HG03064 (cell line): Measurements from ENCODE around the gene TXNRD2.

ENCODE experiments used
- ATAC-seq: cut with Tn5 transposase; IDR thresholded peaks from one replicate; pipeline ENCODE4 v1.9.1; 2021; ENCODE audit warnings: low read depth; ENCODE audit not compliant: unreplicated experiment

The TXNRD2 gene

DNA sequence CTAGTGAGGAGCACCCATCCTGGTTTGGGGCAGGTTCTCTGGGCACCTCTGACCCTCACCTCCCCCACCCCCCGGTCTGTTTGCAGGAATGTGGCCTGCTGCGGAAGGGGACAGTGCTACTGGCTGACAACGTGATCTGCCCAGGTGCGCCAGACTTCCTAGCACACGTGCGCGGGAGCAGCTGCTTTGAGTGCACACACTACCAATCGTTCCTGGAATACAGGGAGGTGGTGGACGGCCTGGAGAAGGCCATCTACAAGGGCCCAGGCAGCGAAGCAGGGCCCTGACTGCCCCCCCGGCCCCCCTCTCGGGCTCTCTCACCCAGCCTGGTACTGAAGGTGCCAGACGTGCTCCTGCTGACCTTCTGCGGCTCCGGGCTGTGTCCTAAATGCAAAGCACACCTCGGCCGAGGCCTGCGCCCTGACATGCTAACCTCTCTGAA is 26.9 kb upstream of the TXNRD2 start:
- ATAC-seq = no peak

DNA sequence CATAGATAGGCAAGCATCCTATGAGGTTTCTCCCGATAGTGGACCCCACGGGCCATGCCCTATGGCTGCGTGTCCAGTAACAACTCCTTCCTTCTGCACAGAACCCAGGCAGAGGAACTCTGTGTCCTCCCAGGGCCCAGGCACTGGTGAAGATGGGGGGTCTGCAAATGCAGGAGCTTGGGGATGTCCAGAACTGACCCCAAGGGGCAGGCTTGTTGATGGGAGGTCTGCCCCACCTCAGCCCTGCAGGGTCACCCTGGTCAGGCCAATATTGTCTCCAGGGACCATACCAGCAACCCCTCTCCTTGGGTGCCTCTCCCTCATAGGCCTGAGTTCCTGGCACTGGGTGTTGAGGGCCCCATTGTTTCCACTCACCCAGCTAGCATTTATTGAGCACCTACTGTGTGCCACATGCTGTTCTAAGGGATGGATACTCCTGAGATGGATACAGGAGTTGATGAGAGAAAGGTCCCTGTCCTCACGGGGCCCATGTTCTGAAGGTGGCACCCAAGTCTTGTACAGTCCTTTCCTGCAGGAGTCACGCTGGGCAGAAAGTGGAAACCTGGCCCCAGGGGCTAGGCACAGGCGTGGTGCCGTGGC is 26.3 kb upstream of the TXNRD2 start:
- ATAC-seq = no peak

DNA sequence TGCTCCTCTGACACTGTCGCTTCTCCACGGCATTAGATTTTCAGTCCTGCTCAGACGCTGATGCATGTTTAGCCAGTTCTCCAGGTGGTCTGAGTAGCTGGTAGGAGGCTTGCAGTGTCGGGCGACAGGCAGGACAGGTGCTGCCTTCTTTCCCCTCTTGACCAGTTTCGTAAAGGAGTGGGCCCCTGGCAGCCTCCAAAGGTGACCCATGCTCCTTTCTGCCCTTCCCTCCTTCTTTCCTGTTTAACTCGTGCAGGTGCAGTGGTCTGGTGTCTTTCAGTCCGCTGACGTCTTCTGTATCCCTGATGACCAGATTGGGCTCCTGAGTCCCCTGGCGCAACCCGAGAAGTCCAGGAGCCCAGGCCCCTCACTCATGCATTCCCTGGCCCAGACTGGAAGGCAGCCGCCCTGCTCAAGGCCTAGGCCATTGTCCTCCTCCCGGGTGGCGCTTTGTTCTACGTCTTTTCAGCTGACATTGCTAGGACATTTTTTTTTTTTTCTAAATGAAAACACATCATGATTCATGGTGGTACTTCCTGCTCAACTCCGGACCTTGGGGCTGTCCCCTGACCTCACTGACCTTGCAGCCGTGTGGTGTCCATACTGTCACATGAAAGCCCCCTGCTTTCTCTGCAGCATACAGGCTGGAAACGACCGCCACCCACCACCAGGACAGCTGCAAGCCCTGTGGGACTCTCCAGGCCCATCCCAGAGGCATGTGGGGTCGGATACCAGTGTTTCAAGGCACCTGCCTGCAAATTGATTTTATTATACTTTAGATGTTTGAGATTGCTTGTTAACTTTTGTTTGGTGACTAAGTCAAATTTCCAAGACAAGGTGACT is 25.5 kb upstream of the TXNRD2 start:
- no peak for ATAC-seq

DNA sequence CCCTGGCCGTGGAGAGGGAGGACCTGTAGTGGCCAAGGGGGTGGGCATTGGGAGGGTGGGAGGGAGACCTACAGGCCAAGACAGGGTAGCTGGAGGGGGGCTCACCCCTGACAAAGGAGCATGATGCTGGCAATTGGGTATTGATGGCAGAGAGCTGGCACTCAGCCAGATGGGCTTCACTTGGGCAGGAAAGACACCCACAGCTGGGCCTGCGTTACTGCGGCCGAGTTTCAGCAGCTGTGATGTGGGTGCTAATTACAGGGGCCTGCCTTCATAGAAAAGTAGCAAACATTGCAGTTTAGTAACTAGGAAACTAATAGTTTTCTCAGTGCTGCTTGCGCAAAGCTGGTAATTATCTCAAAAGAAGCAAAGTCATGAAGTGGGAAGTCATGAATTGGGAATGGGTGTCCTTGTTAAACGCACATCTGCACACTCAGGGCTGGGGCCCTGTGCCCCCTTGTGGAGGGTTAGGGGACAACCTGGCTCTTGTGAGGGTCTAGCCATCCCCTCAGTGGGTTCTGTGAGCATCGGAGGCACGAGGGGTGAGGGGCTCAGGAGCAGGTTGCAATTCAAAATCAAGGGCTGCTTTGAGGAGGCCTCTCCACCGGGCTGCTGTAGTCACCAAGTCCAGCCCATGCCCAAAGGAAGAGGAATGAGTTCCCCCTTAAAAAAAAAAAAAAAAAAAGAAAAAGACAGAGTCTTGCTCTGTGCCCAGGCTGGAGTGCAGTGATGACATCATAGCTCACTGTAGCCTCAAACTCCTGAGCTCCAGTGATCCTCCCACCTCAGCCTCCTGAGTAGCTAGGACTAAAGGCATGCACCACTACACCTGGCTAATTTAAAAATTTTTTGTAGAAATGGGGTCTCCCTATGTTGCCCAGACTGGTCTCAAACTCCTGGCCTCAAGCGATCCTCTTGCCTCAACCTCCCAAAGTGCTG is 24.4 kb upstream of the TXNRD2 start:
- ATAC-seq = no peak

DNA sequence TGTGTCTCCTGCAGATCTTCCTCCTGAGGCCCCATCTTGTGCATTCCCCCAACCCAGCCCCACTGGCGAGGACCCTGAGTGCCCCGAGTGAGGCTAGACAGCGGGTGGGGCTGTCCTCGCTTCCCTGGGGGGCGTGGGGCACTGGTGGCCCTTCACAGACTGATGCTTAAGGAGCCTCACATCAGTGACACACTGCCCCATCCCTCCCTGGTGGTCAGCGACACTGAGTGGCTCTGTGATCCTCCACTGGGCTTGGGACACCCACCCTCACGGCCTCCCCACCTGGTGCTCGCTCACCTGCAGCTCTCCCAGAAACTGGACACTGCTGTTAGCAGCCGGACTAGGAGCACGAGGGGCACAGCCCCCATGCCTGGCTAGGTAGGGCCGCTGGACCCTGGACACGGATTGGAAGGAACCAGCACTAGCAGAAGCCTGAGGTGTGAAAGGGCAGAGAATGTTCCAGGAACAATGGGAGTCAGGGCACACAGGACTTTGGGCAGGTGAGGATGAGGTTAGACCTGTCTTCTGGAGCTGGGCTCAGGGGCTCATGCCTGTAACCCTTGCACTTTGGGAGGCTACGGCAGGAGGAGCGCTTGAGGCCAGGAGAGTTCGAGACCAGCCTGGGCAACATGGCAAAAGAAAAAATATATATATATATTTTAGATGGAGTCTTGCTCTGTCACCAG is 23.2 kb upstream of the TXNRD2 start:
- ATAC-seq = no peak

DNA sequence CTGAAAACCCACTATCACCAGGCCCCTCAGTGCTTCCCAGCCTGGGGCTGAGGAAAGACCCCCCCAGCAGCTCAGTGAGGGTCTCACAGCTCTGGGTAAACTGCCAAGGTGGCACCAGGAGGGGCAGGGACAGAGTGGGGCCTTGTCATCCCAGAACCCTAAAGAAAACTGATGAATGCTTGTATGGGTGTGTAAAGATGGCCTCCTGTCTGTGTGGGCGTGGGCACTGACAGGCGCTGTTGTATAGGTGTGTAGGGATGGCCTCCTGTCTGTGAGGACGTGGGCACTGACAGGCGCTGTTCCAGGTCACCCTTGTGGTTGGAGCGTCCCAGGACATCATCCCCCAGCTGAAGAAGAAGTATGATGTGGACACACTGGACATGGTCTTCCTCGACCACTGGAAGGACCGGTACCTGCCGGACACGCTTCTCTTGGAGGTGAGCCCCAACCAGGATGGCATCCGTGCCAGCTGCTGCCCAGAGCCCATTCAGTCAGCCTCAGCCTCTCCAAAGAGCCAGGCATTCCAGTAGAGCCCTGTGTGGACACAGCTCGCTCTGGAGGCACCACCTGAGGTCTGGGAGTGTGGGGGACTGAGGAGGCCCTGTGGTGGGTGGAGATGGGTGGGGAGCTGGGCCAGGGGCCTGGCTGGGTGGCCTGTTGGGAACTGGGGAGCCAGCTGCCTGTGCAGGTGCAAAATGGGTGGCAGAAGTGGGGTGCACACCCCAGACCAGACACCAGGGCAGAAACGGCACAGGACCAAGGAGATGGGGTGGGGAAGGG is 22.4 kb upstream of the TXNRD2 start:
- ATAC-seq = no peak

DNA sequence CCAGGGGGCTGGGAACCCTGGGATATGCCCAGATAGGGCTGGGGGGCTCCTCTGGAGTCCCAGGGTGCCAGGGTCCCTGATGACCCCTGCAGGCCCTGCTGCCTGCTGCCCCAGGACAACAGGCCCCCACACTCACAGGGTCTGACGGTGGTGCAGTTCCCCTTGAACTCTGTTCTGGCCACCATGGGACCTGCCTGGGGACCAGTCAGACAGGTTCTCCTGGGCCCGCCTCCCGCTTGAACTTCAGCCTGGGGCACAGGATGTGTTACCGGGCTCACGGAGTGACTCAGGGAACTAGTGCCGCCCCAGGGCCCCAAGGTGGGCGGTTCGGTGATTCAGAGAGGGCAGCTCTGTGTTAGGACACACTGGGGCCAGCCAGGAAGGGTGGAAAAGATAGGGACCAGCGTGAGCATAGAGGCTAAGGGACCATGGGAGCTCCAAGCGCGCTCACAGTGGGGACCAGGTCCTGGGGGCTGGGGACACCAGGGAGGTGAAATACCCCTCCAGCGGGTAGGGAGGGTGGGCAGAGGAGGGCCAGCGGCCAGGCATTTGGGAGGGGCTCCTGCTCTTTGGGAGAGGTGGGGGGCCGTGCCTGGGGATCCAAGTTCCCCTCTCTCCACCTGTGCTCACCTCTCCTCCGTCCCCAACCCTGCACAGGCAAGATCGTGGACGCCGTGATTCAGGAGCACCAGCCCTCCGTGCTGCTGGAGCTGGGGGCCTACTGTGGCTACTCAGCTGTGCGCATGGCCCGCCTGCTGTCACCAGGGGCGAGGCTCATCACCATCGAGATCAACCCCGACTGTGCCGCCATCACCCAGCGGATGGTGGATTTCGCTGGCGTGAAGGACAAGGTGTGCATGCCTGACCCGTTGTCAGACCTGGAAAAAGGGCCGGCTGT is 21.5 kb upstream of the TXNRD2 start:
- ATAC-seq = no peak

DNA sequence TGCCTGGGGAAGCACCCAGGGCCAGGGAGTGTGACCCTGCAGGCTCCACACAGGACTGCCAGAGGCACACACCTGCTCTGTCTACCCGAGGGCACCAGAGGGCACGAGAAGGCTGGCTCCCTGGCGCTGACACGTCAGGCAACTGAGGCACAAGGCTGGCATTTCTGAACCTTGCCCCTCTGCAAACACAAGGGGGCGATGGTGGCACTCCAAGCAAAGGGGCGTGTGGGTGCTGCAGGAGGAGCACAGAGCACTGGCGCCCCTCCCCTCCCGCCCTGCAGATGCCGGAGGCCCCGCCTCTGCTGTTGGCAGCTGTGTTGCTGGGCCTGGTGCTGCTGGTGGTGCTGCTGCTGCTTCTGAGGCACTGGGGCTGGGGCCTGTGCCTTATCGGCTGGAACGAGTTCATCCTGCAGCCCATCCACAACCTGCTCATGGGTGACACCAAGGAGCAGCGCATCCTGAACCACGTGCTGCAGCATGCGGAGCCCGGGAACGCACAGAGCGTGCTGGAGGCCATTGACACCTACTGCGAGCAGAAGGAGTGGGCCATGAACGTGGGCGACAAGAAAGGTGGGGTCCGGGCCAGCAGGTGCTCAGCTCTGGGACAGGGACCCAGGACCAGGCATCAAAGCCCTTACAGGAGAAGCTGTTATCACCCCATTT is 20.8 kb upstream of the TXNRD2 start:
- no peak for ATAC-seq

DNA sequence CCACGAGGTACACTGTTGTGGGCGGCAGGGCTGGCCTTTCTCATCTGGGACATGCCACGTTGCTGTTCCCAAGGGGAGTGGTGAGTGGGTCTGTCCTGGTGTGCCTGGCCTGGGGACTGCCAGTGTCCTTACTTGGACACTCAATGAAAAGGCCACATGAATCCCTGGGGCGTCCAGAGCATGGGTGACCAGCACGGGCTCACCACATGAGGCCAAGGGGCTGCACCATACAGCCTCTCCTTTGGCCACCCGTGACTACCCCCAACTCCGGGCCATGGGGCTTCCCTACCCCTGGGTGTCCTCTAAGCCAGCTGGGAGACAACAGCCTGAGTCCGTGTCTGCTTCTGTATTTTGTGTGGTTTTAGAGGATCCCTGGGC is 20.2 kb upstream of the TXNRD2 start:
- no peak for ATAC-seq

DNA sequence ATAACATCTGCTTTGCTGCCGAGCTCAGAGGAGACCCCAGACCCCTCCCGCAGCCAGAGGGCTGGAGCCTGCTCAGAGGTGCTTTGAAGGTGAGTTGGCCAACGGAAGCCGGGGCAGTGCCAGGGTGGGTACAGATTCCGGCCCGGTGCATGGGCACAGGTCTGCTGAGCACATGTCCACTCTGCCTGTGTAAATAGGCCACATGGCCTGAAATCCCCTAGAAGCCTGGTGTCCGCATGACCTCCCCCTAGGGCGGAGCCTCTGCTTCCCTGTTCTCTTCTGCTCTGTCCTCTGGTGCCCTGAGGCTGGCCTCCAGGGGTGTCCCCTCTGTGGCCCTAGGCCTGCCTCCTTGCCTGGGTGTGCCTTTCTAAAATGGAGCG is 19.6 kb upstream of the TXNRD2 start:
- no peak for ATAC-seq

DNA sequence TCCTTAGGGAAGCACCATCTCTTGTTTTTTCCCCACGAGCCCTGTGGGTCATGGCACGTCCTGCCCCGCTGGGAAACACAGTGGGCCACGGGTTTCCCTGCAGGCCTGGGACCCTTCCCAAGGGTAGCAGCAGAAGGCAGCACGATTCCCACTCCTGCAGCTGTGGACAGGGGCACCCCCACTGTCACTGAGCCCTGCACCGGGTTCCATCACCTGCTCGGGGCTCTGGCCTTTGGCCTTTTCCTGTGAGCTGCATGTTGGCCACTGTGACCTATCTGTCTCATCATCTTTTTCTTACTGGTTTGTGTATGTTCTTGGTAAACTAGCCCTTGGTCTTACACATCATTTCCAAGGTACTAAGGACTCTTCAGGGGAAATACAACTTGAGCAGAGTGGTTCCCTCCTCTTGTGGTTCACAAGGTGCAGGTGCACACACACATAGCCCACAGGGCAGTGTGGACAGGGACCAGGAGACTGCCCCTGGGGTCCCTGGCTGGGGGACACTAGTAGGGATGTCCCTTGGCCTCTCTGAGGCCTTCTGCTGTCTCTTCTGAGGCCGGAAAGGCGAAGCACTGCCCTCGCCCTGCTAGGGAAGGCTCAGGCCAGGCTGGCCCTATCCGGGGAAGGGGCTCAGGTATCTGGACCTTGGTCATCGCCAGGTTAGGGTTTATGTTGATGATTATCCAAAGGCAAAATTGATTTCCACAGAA is 19.0 kb upstream of the TXNRD2 start:
- no peak for ATAC-seq

DNA sequence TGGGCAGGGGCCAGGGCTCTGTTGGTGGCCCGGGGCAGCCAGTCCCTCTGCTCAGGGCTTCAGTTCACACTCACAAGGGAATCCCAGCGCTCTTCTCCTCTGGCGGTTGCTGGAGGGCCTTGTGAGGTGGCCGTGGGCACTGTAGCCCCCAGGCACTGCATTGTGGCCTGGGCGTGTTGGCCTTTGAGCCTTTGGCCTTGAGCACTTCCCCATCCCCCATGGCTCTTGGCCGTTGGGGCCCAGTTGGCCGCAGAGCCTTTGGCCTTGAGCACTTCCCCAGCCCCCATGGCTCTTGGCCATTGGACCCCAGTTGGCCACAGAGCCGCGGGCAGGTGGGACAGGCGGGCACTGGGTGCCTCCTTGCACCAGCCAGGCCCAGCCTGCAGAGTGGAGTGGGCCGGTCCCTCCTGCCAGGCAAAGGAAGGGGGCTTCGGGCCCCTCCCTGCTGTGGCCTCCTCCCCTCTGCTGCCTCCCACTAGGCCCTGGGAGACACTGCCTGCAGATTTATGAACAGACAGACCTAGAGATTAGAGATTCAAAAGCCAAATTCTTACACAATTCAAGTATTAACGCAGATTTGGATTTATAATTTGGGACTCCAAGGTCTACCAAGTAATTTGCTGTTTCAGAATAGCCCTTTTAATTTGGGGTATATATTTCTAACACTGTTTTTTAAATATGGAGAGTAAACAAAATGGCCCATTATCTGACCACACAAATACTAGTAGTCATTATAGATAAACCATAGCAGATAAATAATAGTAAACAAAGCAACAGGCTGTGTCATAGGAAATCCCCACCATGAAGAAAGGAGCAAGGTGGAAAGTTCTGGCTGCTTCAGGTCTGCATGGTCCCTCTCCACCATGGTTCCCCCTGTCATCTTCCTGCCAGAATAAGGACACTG is 18.2 kb upstream of the TXNRD2 start:
- no peak for ATAC-seq

DNA sequence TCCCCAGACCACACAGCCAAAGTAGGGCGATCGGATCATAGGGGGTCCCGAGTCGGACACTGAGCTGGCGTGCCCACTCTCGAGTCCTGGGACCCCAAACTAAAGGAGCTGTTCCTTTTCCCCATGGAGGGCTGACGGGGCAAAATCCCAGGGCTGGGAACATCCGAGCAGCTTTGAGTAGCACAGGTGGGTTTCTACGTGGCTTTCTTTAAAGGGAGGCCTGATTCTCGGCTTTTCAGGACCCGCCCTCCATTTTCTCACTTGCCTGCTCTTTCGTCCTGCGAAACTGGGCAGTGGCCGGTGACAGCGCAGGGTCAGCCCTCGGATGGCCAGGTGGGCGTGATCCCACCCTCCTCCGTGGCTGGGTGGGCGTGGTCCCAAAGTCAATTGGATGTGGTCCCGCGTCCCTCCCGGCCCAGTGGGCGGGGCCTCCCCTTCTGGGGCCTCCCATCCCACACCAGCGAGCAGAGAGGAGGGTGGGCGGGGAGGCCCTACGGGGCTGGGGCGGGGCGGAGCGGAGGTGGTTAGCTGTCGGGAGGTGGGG is 17.5 kb upstream of the TXNRD2 start:
- ATAC-seq = no peak

DNA sequence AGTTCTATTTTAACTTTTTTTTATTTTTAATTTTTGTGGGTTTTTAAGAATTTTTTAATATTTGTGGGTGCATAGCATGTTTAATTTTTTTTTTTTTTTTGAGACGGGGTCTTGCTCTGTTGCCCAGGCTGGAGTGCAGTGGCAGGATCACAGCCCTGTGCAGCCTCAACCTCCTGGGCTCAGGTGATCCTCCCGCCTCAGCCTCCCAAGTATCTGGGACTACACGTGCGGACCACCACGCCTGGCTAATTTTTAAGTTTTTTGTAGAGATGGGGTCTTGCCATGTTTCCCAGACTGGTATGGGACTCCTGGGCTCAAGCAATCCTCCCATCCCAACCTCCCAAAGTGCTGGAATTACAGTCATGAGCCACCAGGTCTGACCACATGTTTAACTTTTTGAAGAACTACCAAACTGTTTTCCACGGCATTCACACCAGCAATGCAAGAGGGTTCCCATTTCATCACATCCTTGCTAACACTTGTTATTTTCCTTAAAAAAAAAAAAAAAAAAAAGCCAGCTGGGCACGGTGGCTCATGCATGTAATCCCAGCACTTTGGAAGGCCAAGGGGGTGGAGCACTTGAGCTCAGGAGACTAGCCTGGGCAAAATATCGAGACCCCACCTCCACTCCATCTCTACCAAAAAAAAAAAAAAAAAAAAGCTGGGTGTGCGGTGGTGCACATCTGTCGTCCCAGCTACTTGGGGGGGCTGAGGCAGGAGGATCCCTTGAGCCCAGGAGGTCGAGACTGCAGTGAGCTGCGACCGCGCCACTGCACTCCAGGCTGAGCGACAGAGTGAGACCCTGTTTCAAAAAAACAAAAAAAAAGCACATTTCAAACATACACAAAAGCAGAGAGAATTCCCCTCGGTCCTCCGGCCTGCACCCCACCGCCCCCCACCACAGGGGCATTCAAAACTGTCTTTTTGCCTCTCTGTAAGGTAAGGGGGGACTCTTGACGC is 16.7 kb upstream of the TXNRD2 start:
- no peak for ATAC-seq

DNA sequence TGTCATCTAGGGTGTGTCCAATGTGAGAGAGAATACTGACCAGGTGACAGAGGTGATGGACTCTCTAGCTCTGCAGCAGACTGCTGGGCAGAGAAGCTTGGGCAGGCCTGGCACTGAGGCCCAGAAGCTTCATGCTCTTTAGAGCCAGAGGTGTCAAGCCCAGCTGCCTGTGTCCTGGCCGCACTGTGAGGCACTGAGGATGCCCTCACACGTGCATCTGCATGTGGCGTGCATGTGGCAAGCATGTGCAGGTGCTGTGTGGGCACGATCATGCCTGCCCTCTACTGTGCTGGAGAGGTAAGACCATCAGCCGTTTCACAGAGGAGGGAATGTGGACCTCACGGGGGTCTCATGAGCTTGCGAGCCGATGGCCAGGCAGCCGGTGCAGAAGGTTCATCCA is 15.8 kb upstream of the TXNRD2 start:
- ATAC-seq = no peak
